Renal pelvis (tissue), 4 donors: ENCODE data around the gene POLR2B. TPM values are rescaled to one million over a fixed set of nuclear protein-coding genes. Genes with fewer than 3 reads are reported as not detected.
"Not testable (repeated sequence)": the region's sequence is repeated elsewhere in the genome, so short reads cannot be mapped to it uniquely, and the experiment has no call there.

Experiments used
- DNase-seq: peaks from one replicate; pipeline ENCODE4 v3.0.0-alpha.2; 2013
- polyA plus RNA-seq, 3 donors: library from polyadenylated mRNA; unstranded; fragments of 120-200 nt; gene quantifications; one replicate each; pipeline ENCODE4 v1.2.1, GENCODE V29; 2013; ENCODE audit not compliant: insufficient read length in 3 of 3

The POLR2B gene
- polyA plus RNA-seq, 3 donors, result 98.4 to 113 (median 101) TPM

DNA sequence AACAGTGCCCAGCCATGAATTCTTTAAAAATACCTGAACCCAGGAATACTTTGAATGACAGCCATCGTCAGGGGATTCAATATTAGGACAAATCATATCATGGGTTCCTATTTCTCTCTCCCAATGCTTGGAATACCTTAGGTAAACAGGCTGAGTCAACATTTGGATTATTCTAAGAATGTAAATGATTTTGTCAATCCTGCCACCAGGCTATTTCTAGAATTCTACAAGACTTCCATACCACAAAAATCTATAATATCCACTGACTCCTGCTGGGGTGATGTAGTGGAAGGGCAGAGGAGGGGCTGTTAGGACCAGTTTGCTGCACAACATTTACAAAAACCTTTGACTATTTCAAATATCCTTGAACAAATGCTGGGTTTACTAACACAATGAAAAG, 66.3 kb downstream of the POLR2B start:
- DNase-seq, result no peak

DNA sequence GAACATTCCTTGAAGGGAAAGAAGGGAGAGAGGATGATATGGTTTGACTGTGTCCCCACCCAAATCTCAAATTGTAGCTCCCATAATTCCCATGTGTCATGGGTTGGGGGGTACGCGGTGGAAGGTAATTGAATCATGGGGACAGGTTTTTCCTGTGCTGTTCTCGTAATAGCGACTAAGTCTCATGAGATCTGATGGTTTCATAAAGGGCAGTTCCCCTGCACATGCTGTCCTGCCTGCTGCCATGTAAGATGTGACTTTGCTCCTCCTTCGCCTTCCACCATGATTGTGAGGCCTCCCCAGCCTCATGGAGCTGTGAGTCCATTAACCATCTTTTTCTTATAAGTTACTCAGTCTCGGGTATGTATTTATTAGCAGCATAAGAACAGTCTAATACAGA, 68.3 kb downstream of the POLR2B start:
- DNase-seq, result not testable (repeated sequence)

DNA sequence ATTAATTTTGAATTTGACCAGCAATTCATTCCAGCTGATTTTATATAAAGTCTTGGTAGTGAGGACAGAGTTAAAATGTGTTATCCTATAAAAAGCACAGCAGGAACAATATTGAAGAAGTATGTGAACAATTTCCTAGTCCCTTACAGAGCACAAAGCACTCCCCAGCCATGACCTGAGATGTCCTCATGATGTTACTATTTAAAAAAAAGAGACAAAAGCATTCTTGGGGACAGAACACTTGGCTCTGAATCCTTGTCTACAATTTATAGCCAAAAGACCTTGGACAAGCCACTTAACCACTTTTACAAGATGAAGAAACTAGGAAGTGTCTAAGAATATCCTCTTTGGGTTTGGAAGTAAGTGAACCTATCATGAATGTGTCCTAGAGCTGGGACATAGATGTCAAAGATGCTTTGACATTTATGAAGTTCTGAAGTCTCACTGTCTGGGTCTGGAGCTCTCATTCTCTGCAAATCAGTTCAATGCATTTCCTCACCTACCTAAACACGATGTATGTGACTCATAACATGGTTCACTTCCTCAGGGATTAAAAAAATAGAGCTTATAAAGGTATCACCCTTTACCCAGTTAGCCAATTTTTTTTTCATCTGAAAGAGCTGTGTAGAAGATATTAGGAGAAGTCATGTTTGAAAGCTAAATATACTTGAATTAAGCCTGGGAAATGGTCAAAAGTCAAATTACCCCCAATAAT, 70.1 kb downstream of the POLR2B start:
- DNase-seq, result no peak

DNA sequence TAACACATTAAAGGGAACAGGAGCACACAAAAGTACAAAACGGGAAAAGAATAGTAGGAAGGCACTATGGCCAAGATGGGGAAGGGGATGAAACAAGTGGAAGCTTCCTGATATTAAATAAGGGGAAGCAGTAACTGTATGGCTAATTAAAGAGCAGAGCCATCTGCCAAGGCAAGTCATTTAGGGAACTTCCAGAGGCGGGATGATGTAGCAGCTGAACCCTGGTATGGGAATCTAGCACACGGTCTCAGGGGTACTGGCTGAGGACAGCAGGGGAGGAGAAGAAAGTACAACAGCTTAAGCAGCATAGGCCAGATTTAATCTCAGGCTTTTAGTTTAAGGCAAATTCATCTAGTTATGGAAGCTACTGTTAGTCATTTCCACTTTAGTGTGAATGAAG, 72.4 kb downstream of the POLR2B start:
- no peak for DNase-seq

DNA sequence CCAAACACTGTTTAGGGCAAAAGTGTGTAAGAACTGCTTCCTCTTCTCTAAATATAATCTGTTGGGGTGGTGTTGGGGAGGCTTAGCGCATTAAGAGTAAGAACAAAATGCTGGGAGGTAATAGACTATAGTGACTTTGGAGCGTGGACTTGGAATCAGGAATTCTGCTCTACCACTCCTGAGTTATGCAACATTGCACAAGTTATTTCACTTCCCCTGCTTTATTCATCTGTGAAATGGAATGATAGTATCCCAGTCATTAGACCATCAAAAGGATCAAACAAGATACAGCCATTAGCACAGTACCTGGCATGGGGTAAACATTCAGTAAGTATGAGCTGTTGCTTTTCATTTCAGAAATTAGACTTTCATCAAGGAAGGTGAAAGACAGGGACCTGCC, 72.8 kb downstream of the POLR2B start:
- DNase-seq, result no peak

DNA sequence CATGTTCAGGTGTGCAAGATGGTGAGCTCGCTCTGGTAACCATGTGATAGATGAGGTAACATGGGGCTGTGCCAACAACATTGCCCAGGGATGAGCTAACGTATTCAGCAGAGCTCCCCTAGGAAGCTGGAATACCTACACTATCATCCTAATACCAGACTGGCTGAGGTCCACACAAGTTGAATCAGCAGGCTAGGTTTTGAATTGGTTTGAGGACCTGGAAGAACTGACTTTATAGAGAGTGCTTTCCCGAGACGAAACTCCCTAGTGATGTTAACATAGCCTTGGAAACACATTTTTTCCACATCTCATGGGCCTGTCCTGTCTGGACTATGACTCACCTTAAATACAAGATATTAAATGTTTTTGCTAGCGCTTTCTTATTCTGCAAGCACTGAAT, 74.8 kb downstream of the POLR2B start:
- DNase-seq, result no peak

DNA sequence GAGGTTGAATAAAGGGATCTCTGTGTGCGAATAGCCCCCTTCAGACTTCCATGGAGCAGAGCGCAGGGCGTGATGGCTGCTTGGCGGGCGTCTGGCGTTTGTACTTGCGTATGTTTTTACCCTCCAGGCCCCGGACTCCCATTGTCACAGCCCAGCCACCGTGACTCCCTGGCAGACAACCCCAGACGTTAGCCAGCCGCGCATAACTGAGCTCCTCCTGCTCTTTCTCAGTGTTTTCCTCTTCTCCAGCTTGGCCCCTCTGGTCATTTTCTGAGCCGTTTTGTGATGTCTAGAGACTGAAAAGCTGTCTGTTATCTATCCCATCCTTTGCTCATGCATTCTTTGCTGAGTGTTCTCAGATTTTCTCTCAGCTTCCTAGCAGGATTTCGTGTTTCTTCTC, 77.2 kb downstream of the POLR2B start:
- DNase-seq, result no peak

DNA sequence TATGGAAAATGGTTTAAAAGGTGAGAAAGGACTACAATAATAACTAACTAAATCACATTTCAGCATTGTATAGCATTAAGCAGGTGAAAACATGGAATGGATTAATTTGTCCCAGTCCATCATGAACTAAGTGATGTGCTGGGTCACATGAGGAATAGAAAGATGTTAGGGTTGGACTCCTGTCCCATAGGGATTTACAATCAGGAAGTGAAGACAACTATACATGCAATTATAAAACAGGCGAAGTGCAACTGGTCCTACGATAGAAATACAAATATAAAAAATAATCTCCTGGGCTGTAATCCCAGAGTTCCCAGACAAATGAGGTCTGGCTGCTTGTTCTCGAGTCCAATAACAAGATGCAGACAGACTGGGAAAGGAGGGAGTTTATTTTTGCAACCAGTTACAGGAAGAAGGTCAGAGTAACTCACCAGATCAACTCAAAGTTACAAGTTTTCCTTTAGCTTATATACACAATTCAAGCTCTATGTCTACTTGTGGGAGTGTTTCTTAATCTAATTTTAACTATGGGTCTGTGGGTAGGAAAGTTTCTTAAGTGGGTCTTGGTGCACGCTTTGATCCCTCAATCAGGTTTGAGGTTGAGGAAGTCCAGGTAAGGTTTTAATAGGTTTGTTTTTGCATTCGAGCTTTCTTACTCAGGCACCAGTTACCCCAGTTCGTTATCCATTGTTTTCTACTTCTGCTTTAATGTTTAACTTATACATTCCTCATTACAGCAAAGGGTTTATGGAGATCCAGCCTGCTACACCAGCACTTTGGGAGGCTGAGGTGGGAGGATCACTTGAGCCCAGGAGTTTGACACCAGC, 81.4 kb downstream of the POLR2B start:
- no peak for DNase-seq

DNA sequence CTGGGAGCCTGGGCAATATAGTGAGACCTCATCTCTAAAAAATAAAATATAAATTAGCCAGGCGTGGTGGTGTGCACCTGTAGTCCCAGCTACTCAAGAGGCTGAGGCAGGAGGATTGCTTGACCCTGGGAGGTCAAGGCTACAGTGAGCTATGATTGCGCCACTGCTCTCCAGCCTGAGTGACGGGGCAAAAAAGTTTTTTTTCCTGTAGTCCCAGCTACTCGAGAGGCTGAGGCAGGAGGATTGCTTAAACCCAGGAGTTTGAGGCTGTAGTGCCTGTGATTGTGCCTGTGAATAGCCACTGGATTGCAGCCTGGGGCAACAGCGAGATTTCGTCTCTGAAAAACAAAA, 82.0 kb downstream of the POLR2B start:
- not testable (repeated sequence) for DNase-seq

DNA sequence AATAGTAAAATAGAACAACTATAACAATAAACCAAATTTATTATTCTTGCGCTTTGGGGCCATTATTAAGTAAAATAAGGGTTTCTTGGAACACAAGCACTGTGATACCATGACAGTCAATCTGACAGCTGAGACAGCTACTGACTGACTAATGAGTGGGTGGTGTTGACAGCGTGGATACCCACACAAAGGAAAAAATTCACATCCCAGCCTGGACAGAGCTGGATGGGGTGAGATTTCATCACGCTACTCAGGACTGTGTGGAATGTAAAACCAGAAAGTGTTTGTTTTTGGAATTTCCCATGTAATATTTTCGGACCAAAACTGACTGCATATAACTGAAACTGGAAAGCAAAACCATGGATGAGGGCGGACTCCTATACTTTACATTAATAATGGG, 82.7 kb downstream of the POLR2B start:
- DNase-seq, result no peak

DNA sequence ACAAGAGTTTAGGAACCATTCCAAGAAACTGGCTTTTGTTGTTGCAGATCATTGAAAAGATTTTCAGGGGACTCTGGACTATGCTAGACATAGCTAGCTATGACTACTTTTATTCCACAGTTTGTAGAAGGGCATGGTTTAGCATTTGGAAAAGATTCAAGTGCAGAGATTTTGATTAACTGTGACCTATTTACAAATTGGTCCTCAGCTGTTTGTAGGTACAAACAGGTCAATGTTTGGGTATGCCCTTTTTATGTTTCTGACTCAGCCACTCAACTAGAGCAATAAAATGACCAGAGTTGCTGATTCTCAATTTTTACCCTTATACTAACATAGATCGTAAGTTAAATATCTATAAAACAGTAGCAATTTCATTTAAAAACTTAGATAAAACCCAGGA, 84.8 kb downstream of the POLR2B start:
- no peak for DNase-seq

DNA sequence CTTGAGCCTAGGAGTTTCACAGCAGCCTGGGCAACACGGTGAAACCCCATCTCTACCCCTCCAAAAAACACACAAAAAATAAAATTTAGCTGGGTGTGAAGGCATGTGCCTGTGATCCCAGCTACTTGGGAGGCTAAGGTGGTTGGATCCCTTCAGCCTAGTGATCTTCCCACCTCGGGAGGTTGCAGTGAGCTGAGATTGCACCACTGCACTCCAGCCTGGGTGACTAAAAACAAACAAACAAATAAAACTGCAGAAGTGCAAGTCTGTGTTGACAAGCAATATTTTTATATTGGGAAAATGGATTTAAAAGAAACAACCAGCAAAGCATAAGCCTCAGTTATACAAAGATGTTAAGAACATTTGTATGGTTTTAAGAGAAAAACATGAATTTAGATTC, 85.4 kb downstream of the POLR2B start:
- DNase-seq, result no peak

DNA sequence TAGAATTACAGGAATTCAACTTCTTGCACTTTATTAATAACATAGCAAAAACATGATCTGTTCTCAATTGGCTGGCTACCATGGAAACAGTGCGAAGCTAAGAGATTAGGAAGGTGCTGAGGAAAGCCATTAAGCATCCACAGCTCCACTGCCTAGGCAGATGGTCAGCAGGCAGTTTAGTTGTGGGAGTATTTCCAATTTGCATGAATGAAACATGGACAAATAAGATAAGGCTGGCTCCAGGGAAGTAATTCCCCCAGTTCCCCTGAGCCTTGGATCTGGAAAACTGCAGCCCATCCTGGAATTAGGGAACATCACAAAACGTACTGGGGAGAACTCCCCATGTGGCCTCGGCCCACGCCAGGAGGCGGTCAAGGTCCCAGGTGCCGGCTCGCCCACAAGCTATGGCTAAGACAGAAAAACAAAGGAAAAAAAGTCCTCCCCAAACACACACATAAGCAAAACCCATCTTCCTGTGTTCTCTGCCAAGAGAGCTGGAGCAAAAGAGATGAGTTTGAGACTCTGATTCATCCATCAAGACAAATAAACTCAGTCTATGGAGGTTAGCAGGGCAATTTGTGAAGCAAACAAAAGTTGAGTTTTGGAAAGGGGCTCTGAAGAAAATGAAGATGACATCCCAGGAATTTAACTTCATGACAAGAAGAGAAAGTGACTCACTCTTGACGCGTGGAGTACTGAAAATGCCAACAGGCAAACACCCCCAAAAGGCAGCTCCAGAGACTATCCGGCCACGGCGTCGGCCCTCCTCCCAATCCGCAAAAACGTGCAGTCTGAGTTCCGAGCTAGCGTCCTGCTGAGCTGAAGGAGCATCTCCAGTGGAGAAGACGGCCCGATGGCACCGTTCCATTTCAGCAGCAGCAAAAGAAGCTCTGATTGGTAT, 86.4 kb downstream of the POLR2B start:
- DNase-seq, result no peak

DNA sequence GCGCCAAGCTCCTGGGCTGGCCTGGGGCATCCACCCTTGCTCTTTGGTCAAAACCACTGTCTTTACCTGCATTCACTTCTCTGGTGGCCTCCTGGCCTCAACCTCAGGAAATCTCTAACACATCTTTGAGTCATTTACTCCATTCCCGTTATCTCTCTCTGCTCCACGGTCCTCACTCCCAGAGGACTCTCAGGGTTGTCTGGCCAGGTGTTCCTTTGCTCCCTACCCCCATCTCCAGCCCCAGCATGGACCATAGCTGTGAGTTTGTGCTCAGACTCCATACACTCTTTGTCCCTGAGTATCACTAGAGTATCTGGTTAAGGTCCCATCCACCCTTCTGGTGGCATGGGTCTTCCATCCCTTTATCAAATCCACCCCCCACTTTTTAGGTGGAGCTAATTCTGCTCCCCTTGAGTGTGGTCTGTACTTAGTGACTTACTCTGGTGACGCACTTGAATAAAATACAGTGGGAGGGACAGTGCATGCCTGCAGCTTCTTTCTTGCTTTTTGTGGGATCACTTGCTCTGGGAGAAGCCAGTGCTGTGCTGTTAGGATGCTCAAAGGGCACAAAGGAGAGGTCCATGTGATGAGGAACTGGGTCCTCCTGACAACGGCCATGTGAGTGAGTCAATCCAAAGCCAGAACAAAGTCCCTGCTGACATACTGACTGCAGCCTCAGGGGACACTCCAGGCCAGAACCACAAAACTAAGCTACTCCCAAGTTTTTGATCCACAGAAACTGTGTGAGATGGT, 87.2 kb downstream of the POLR2B start:
- no peak for DNase-seq

DNA sequence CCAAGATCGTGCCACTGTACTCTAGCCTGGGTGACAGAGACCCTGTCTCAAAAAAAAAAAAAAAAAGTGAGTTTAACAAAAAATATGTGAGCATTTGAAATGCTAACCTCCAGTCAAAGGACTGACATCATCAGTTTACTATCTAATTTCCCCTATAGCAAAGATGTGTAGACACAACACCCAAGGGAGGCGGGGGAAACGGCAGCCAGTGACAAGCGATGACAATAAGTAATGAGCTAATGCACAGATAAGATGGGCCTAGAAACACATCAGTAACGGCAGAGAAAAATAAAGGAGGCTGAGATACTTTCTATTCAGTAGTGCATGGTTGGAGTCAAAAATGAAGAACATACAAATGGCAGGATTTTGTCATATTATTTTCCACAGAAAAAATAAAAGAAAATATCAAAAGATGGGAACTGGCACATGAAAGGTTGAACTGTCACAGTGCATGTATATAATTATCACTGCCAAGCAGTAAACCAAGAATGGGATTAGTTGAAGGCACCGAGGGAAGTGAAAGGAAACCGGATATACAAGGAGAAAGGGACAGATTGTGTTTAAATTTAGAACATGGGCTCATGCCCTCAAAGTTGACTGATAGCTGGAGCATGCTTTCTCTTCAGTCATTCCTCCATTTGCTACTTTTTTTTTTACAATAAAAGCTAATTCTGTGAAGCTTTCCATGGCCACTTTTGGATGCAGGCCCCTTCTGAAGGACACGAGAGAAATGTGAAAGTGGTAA, 89.7 kb downstream of the POLR2B start:
- no peak for DNase-seq

DNA sequence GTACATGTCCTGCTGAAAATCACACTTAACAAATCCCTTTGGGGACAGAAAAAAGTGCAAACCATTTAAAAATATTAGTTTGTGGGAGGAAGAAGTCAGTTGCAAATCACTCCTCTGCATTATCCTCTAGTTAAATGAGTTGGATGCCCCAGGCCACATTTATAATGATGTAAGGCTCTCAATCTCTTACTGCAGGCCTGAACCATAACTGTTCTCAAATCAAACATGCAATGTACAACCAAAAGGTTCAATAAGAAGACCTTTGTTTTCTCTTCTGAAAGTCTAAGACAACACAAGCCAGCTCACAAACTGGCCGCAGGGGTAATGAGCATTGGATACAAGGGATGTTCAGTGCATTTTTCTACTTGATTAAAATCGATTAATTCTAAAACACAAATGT, 91.8 kb downstream of the POLR2B start:
- DNase-seq, result no peak

DNA sequence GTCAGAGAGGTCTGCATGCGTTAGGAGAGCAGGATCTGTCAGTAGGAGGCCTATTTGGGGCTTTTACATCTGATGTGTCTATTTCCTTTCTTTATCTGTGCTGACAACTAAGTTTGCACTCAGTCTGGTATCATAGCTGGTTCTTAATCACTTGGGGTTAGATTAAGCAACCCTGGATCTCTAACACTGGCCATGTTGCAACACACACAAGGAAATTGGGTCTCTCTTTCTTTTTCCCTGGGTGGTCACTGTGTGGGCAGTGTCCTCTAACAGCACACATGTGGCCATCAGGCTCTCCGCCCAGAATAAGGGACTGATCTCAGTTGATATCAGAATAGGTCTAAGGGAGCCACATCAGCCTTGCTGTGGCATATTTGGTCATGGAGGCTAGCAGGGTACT, 92.6 kb downstream of the POLR2B start:
- DNase-seq, result no peak

DNA sequence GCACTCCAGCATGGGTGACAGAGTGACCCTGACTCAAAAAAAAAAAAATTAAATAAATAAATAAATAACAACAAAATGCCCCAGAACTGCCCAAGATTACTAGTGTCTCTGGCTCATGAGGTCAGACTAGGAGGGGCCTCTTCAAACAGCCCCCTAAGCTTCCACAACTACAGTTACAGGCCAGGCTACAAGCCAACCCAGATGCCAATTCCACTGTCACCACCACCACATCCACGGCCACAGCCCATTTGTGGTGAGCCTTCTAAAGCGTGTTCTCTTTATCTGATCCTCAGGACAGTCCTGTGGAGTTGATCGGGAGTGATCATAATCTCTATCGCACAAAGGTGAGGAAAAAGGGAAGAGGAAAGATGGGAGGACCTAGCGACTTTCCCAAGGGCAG, 94.9 kb downstream of the POLR2B start:
- DNase-seq, result no peak

DNA sequence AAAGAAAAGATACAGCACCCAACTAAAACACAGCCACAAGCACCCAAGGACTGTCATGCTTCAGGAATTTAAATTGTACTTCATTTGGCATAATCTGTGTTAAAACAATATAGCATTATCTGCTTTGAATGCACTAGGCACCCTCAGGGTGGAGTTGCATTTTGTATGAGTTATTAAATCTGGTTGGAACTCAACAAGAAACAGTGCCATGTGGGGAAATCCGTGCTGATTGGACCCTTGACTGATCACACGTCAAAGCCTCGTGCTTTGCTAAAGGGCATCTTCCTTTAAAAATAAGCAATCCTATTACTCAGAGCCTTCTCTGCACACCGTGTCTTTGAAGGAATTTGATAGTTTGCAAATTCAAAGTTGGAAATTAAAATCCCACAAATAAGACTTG, 96.0 kb downstream of the POLR2B start:
- DNase-seq, result no peak

DNA sequence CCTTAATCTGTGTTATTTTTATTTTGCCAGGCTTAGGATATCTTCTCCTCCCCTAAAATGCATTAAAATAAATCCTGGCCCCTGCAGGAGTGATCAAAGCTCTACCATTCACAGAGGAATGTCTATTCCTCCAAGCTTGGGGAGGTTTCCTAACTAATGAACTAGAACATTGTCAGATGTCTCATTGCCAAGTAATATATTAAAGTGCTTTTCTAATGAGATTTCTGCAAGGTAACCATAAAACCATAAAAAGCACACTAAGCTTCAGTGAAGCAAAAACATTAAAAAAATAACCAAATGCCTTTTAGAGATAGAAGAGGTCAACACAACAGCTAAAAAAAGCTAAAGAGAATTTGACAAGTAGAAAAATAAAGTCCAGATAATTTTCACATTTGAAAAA, 96.7 kb downstream of the POLR2B start:
- no peak for DNase-seq

DNA sequence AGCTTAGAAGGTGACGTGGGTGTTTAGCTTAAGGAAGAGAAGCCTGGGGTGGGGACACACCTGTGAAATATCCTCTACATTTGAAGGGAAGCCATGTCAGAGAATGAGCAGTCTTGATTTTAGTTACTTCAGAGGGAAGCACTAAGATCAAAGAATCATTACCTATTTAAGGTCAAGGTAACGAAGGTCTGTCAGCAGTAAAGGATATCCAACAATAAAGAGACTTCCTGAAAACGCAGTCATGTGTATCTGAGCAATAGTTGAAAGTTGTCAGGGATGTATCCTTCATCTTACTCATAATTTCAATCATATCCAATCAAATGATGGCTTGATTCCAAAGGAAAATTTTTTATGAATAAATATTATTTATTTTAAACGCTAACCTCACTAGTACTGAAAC, 98.0 kb downstream of the POLR2B start:
- DNase-seq, result no peak
